PFSK-1 (cell line): Measurements from ENCODE around the gene BPIFA2.

Experiments used
- FOXP2 ChIP-seq: optimal IDR thresholded peaks from 2 replicates; pipeline ENCODE3; 2011; ENCODE audit warnings: borderline replicate concordance, control low read depth, inconsistent platforms; ENCODE audit not compliant: insufficient read depth; ENCODE audit errors: extremely low read length, extremely low read depth
- POLR2AphosphoS5 ChIP-seq: IDR thresholded peaks from 2 replicates; pipeline ENCODE4 v1.6.1; 2012; ENCODE audit warnings: low read depth, mild to moderate bottlenecking, control low read depth, low read length, moderate library complexity
- SIN3A ChIP-seq: IDR thresholded peaks from 2 replicates; pipeline ENCODE4 v1.6.1; 2012; ENCODE audit warnings: mild to moderate bottlenecking, low read length, moderate library complexity, borderline replicate concordance; ENCODE audit not compliant: insufficient read depth
- TAF1 ChIP-seq: IDR thresholded peaks from 2 replicates; pipeline ENCODE4 v1.6.1; 2012; ENCODE audit warnings: low read length, control low read depth, borderline replicate concordance; ENCODE audit not compliant: insufficient read depth
- TF ChIP-seq, protein P1 (sequence below), 2 experiments: IDR thresholded peaks; 2 replicates each; pipeline versions ENCODE4 v1.6.1 to v1.8.0; 2011 to 2012; ENCODE audit warnings: low read depth in 2 of 2, low read length in 2 of 2, control low read depth in 1 of 2, inconsistent platforms in 1 of 2, mild to moderate bottlenecking in 1 of 2, moderate library complexity in 1 of 2; ENCODE audit not compliant: insufficient read depth in 1 of 2

BPIFA2 gene

DNA sequence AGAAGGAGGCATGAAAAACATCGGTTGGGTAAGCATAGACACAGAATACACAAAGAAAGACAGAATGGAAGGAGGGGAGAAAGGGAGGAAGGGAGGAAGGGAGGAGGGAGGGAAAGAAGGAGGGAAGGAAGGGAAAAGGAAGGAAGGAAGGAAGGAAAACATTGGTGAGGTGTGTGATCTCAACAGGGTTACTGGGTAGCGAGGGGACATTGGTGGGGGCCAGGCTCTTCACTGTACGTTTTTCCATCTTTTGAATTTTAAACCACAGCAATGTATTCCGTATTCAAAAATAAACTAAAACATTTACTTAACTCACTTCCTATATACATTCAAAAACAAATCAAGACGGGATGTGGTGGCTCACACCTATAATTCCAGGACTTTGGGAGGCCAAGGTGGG lies 20.7 kb upstream of the BPIFA2 start:
- TF ChIP-seq TAF1 (no peak), SIN3A (no peak), FOXP2 (no peak), POLR2AphosphoS5 (no peak)
- TF ChIP-seq, protein P1, sequence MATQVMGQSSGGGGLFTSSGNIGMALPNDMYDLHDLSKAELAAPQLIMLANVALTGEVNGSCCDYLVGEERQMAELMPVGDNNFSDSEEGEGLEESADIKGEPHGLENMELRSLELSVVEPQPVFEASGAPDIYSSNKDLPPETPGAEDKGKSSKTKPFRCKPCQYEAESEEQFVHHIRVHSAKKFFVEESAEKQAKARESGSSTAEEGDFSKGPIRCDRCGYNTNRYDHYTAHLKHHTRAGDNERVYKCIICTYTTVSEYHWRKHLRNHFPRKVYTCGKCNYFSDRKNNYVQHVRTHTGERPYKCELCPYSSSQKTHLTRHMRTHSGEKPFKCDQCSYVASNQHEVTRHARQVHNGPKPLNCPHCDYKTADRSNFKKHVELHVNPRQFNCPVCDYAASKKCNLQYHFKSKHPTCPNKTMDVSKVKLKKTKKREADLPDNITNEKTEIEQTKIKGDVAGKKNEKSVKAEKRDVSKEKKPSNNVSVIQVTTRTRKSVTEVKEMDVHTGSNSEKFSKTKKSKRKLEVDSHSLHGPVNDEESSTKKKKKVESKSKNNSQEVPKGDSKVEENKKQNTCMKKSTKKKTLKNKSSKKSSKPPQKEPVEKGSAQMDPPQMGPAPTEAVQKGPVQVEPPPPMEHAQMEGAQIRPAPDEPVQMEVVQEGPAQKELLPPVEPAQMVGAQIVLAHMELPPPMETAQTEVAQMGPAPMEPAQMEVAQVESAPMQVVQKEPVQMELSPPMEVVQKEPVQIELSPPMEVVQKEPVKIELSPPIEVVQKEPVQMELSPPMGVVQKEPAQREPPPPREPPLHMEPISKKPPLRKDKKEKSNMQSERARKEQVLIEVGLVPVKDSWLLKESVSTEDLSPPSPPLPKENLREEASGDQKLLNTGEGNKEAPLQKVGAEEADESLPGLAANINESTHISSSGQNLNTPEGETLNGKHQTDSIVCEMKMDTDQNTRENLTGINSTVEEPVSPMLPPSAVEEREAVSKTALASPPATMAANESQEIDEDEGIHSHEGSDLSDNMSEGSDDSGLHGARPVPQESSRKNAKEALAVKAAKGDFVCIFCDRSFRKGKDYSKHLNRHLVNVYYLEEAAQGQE (IDR thresholded peaks at IDR 0.05; ENCODE audit: insufficient read depth in 1 of 2, low read depth in 2 of 2, low read length in 2 of 2) = no peak

GRCh38 chr20:33148040-33148439 lies 19.9 kb upstream of the BPIFA2 start:
- TF ChIP-seq FOXP2 (no peak), TAF1 (no peak), SIN3A (no peak), POLR2AphosphoS5 (no peak)
- TF ChIP-seq, protein P1 (IDR thresholded peaks at IDR 0.05; ENCODE audit: insufficient read depth in 1 of 2, low read depth in 2 of 2, low read length in 2 of 2) = no peak

- TF ChIP-seq POLR2AphosphoS5 = no peak
- TF ChIP-seq SIN3A = no peak
- TF ChIP-seq FOXP2 = no peak
- TF ChIP-seq TAF1 = no peak
- TF ChIP-seq, protein P1 (IDR thresholded peaks at IDR 0.05; ENCODE audit: insufficient read depth in 1 of 2, low read depth in 2 of 2, low read length in 2 of 2) = no peak
Measured at GRCh38 chr20:33154252-33154651, 13.7 kb upstream of the BPIFA2 start.

- no peak for TF ChIP-seq TAF1
- TF ChIP-seq, protein P1 (IDR thresholded peaks at IDR 0.05; ENCODE audit: insufficient read depth in 1 of 2, low read depth in 2 of 2, low read length in 2 of 2) = no peak
- no peak for TF ChIP-seq POLR2AphosphoS5
- no peak for TF ChIP-seq SIN3A
- TF ChIP-seq FOXP2 = no peak
Measured at GRCh38 chr20:33158637-33159385, 9.1 kb upstream of the BPIFA2 start.

GRCh38 chr20:33159713-33160112 lies 8.2 kb upstream of the BPIFA2 start:
- no peak for TF ChIP-seq POLR2AphosphoS5
- no peak for TF ChIP-seq SIN3A
- no peak for TF ChIP-seq FOXP2
- TF ChIP-seq, protein P1 (IDR thresholded peaks at IDR 0.05; ENCODE audit: insufficient read depth in 1 of 2, low read depth in 2 of 2, low read length in 2 of 2) = no peak
- TF ChIP-seq TAF1 = no peak
